Measurements from ENCODE around the gene ROBO2.
"Not testable (repeated sequence)": the region's sequence is repeated elsewhere in the genome, so short reads cannot be mapped to it uniquely, and the experiment has no call there.

The ROBO2 gene

DNA sequence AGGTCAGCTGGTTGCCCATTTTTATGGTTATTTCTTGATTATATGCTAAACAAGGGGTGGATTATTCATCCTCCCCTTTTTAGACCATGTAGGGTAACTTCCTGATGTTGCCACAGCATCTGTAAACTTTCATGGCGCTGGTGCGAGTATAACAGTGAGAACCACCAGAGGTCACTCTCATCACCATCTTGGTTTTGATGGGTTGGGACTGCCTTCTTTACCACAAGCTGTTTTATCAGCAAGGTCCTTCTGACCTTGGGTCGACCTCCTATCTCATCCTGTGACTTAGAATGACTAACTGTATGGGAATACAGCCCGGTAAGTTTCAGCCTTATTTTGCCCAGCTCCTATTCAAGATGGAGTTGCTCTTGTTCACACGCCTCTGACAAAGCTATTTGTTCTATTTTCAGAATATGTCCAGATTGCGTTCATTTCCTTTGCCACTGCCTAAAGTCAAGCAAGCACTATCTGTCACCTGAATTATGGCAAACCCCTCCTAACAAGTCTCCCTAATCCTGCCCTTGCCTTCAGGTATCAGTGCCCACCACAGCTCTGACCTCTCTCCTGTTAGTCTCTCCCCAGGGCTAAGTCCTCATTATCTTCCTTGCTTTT lies 308.5 kb downstream of the ROBO2 start:
- DNase-seq = no peak

GRCh38 chr3:77354958-77355357 lies 315.1 kb downstream of the ROBO2 start:
- no peak for DNase-seq

- no peak for DNase-seq
These were observed 323.0 kb downstream of the ROBO2 start for GRCh38 chr3:77362936-77363335.

- DNase-seq = no peak
These were observed 325.3 kb downstream of the ROBO2 start for GRCh38 chr3:77365152-77365551.

GRCh38 chr3:77370413-77370812 lies 330.5 kb downstream of the ROBO2 start:
- DNase-seq = no peak

- no peak for DNase-seq
These were observed 332.1 kb downstream of the ROBO2 start for GRCh38 chr3:77372018-77372417.

DNA sequence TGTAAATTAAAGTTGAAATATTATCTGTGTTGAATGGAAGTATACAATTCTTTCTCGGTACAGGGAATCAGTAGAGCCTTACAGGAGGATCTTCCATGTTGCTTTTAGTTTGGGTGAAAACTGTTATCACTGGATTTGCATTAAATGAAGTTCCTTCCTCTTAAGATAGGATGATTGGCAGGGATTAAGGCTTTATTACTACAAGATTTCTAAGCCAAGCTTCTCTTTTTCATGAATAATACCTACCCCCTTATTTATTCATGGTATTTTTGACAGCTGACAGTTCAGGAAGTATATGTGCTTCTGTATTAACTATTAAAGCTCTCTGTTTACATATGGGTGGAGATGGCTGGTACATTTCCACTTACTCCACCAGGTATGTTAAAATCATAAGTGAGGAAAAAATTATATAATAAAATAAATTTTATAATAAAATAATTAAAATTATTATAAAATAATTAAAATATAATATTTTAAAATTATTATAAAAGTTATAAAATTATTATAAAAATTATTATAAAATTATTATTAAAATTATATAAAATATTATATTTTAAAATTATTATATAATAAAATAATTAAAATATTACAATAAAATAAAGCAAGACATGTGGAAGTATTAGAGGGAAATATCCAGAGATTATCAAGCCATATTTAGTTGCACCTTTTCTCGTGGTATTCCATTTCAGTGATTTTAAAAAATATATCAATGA lies 332.9 kb downstream of the ROBO2 start:
- no peak for DNase-seq

DNA sequence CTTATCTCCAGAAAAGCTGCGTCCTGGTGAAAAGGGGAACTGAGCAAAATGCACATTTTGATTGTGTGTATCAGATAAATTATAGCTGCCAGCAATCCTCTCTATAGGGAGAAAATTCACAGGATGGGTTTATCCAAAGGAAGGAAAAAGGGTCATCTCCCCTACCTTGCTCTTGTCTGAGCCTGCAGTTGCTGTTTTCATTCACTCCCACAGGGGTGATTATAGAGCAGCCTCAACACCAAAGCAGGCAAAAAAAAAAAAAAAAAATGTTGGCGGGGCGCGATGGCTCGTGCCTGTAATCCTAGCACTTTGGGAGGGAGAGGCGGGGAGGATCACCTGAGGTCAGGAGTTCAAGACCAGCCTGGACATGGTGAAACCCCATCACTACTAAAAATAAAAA lies 333.7 kb downstream of the ROBO2 start:
- DNase-seq = no peak

DNA sequence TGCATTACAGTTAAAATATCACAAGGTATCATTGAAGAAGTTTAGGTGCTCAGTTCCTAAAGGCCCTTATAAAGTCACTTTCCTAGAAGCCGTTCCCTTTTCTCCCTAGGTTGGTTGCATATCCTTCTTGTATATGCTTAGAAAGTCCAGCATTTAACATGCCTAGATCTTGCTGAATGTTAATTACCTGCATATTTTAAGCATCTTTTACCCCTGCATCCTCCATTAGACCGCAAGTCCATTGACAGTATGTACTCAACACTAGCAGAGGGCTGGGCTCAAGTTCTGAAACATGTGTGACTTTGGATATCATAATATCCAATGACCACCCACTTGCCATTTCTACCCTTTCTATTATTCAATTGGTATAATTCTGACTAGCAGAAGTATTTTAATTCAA lies 336.6 kb downstream of the ROBO2 start:
- DNase-seq = no peak

DNA sequence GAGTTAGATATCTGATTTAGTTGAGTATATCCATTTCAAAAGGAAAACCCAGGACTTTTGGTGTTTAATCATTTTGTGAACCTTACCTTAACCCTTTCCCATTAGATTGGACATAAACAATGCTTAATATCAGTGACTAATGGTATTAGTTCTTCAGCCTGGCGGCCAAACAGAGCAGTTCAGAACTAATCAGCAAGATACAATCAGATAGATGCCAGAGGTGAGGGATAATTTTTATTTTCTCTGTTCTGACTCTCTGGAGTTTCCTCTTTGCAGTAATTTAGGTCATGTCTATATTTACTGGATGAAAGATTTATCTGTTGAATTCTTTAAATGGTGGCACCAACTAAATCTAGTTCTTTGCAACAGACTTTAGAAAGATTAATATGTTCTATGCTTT lies 337.8 kb downstream of the ROBO2 start:
- DNase-seq = no peak

- DNase-seq = no peak
These were observed 340.2 kb downstream of the ROBO2 start for GRCh38 chr3:77380136-77380535.

GRCh38 chr3:77381431-77381830 lies 341.5 kb downstream of the ROBO2 start:
- no peak for DNase-seq

GRCh38 chr3:77392181-77392580 lies 352.3 kb downstream of the ROBO2 start:
- no peak for DNase-seq

DNA sequence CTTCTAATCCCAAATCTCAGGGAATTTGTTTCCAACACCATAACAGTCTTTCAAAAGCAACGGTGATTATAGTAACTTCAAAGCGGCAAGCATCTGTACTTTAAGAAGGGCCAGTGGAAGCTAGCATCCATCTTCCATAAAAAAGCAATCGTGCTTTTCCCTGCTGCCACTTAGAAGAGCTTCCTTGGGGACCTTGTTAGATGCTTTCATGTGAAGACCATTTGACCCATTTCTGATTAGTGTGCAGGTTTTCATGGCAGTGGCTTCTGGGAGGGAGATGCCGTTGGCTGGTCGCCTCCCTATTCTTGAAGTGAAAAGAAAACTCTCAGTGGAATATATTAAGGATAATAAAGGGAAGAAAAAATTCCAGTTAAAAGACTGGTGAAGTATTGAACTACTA lies 354.1 kb downstream of the ROBO2 start:
- DNase-seq = no peak

- DNase-seq = no peak
These were observed 365.0 kb downstream of the ROBO2 start for GRCh38 chr3:77404871-77405270.

GRCh38 chr3:77407441-77407840 lies 367.5 kb downstream of the ROBO2 start:
- no peak for DNase-seq

GRCh38 chr3:77410334-77410733 lies 370.4 kb downstream of the ROBO2 start:
- not testable (repeated sequence) for DNase-seq

DNA sequence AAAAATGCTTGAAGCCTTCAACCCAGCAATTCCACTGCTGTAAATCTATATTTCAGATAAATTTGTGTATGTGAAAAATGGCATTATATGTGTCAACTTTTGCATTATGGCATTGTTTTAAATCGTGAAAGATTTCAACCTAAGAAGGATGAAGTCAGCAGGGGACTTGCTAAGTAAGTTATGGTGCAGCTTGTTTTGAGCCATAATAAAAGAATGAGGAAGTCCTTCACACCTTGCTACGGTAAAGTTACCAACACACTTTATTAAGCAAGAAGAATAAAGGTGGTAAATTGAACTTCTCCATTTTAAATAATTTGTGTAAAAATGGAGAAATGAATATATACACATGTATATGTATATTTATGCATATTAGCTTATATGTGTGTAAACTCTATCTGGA lies 371.4 kb downstream of the ROBO2 start:
- no peak for DNase-seq

GRCh38 chr3:77412021-77412438 lies 372.1 kb downstream of the ROBO2 start:
- no peak for DNase-seq

DNA sequence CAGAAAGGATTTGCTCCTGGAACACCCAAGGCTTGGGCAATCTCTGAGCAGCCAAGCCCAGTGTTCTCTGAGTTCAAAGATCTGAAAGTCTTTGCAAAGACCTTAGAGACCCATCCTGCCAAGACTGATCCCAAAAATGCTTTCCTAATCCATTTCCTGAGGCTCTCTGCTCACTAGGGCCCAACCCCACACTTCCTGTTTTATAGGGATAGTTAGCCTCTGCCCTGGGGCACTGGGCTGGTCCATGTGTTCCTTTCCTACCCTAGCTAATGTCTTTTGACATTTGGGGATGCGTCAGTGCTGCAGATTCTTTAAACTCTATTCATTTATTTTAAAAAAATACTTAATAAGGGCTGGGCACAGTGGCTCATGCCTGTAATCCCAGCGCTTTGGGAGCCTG lies 372.7 kb downstream of the ROBO2 start:
- DNase-seq = no peak

GRCh38 chr3:77414881-77415280 lies 375.0 kb downstream of the ROBO2 start:
- no peak for DNase-seq

GRCh38 chr3:77420336-77420735 lies 380.4 kb downstream of the ROBO2 start:
- no peak for DNase-seq

DNA sequence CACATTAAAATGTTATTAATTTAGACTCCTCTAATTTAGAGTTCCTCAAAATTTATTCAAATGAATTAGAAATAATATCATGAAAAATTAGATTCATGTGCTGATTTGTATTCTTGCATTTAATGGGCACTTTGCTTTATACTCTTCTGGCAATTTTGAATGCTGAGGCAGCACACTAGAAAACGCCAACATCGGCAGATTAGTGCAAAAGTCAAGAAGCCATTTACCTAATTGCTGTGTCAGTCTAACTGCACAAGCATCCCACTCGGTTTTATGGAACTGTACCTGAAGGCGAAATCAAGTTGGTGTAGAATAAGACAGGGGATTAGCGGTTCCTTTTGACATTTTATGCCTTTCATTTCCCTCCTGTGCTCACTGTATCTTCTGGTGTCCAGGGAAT lies 382.0 kb downstream of the ROBO2 start:
- no peak for DNase-seq

DNA sequence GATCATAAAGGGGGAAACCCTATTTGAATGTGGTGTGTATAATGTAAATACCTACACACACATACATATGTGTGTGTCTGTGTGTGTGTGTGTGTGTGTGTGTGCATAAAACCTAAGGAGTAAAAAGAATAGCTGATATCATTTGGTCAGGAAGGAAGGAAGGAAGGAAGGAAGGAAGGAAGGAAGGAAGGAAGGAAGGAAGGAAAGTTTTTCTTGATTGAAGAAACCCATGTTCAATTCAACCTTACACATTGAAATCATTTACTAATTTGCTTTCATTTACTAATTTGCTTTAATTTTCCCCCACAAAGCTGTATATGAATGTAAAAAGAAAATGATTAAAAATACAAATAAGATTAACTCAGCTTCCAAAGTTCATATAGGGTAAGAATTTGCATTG lies 386.6 kb downstream of the ROBO2 start:
- no peak for DNase-seq

DNA sequence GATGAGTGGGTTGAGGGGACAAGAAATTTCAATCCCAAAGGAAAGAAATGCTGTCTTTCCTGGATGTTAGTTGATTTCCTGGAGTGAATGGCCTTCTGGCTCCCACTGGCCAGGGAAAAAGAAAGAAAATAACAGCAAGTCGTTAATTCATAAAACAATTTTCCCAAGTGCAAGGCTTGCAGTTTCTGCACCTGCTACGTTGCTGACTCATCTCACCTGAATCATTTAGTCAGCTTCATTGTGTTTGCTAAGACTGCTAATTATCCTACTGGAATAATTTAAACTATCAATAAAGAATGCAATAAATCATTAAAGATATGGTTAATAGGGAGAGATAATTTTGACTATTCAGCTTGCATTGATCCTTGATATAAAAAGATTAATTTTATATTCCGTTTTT lies 387.6 kb downstream of the ROBO2 start:
- DNase-seq = no peak

Data from NCI-H187 treated with DMSO at 0.1 percent for 48 hours (cell line).